Nephron progenitor cell (in vitro differentiated cells): ENCODE measurements around the gene BMP2K.

Source experiments
- DNase-seq: peaks from one replicate; pipeline ENCODE4 v3.0.0; 2021
- H3K27ac Mint-ChIP-seq: 2 replicates; pipeline ENCODE4 v1.8.0; 2021; ENCODE audit warnings: mild to moderate bottlenecking, moderate library complexity, mixed read lengths
- H3K27me3 Mint-ChIP-seq: 2 replicates; pipeline ENCODE4 v1.8.0; 2021; ENCODE audit warnings: mild to moderate bottlenecking, low read depth, mixed read lengths; ENCODE audit not compliant: poor library complexity
- H3K36me3 Mint-ChIP-seq: 2 replicates; pipeline ENCODE4 v1.8.0; 2021; ENCODE audit warnings: low read depth, mixed read lengths
- H3K4me1 Mint-ChIP-seq: 2 replicates; pipeline ENCODE4 v1.8.0; 2021; ENCODE audit warnings: mixed read lengths
- H3K4me3 Mint-ChIP-seq: 2 replicates; pipeline ENCODE4 v1.8.0; 2021; ENCODE audit warnings: mild to moderate bottlenecking, moderate library complexity, mixed read lengths
- H3K9me3 Mint-ChIP-seq: 2 replicates; pipeline ENCODE4 v1.8.0; 2021; ENCODE audit warnings: mild to moderate bottlenecking, moderate library complexity, mixed read lengths
- CTCF ChIP-seq: fragments of 200-600 bp; sonication (generic); IDR thresholded peaks from 2 replicates; pipeline ENCODE4 v1.5.0; 2021; ENCODE audit warnings: antibody characterized with exemption

BMP2K gene

GRCh38 chr4:78758085-78758484 lies 18.1 kb upstream of the BMP2K start:
- Mint-ChIP-seq H3K4me3 (no peak overlapping the region), H3K36me3 (no peaks in the 10 kb centered on the region), H3K27me3 (peaks cover 12% of the 10 kb centered on the region), H3K4me1 (no peaks in the 10 kb centered on the region), H3K9me3 (no peaks in the 10 kb centered on the region), H3K27ac (no peak overlapping the region)
- DNase-seq, result no peak
- TF ChIP-seq CTCF, result no peak

DNA sequence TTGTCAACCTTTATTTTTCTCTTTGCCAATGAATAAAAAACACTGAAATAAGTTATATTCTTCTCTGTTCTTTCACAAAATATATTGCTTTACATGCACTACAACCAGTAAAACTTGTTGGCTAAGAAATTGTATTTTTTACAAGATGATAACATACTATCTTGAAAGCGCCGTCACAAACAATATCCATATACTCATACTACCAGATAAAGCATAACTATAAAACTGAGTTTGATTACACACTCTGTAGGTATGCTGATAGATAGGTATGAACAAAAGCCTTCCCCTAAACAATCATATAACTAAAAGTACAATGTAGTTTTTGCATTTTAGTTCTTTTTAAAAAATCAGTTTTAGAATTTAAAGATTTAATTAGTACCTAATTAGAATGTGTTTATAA lies 13.6 kb upstream of the BMP2K start:
- Mint-ChIP-seq H3K27me3 (peaks cover 13% of the 10 kb centered on the region), H3K4me3 (no peak overlapping the region), H3K36me3 (no peaks in the 10 kb centered on the region), H3K9me3 (no peaks in the 10 kb centered on the region), H3K4me1 (no peaks in the 10 kb centered on the region), H3K27ac (no peak overlapping the region)
- TF ChIP-seq CTCF, result no peak
- no peak for DNase-seq

DNA sequence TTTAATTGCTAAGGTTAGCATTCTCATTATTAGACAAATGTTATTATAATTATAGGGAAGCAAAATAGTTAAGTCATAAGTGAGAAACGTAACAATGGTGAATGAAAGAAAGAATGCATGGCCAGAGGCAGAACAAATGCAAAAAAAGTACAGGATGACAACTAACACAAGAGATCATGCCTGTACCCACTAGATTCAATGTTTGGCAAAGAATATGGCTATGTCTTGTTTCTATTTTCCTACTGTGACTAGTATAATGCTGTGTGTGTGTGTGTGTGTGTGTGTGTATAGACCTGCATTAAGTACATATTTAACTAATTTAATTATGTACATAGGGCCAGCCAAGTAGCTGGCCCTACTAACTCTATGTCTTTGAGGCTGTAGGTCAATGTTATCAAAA lies 12.9 kb upstream of the BMP2K start:
- TF ChIP-seq CTCF, result no peak
- no peak overlapping the region for H3K4me3 Mint-ChIP-seq
- no peaks in the 10 kb centered on the region for H3K9me3 Mint-ChIP-seq
- H3K27me3 Mint-ChIP-seq, result peaks cover 13% of the 10 kb centered on the region
- DNase-seq, result no peak
- no peaks in the 10 kb centered on the region for H3K4me1 Mint-ChIP-seq
- no peak overlapping the region for H3K27ac Mint-ChIP-seq
- no peaks in the 10 kb centered on the region for H3K36me3 Mint-ChIP-seq

DNA sequence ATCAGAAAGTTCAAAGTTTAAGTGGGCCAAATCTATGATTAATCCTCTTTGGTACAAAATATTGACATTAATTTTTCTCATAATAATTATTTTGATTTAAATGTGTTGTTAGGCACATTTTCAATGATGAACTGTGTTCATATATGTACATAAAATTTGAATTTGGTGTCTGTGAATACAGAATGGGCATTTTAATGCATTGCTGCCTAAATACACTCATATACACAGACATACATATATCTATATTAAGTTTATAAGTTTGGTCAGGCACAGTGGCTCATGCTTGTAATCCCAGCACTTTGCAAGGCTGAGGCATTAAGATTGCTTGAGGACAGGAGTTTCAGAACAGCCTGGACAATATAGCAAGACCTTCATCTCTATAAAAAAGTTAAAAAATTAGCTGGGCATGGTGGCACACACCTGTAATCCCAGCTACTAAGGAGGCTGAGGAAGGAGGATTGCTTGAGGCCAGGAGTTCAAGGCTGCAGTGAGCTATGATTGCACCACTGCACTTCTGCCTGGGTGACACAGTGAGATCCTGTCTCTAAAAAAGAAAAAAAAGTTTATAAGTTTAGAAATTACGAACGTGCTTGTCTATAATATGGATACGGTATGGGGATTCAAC lies 12.3 kb upstream of the BMP2K start:
- no peak overlapping the region for H3K4me3 Mint-ChIP-seq
- no peaks in the 10 kb centered on the region for H3K9me3 Mint-ChIP-seq
- peaks cover 16% of the 10 kb centered on the region for H3K27me3 Mint-ChIP-seq
- TF ChIP-seq CTCF, result no peak
- DNase-seq, result no peak
- no peaks in the 10 kb centered on the region for H3K4me1 Mint-ChIP-seq
- H3K27ac Mint-ChIP-seq, result no peak overlapping the region
- H3K36me3 Mint-ChIP-seq, result no peaks in the 10 kb centered on the region

- H3K36me3 Mint-ChIP-seq, result no peaks in the 10 kb centered on the region
- TF ChIP-seq CTCF, result no peak
- H3K27ac Mint-ChIP-seq, result no peak overlapping the region
- no peak for DNase-seq
- H3K4me3 Mint-ChIP-seq, result no peak overlapping the region
- H3K27me3 Mint-ChIP-seq, result peaks cover 16% of the 10 kb centered on the region
- no peaks in the 10 kb centered on the region for H3K4me1 Mint-ChIP-seq
- no peaks in the 10 kb centered on the region for H3K9me3 Mint-ChIP-seq
Measured at GRCh38 chr4:78764498-78764961, 11.6 kb upstream of the BMP2K start.

- Mint-ChIP-seq H3K4me3 (no peak overlapping the region), H3K36me3 (no peaks in the 10 kb centered on the region), H3K4me1 (no peaks in the 10 kb centered on the region), H3K9me3 (no peaks in the 10 kb centered on the region), H3K27ac (no peak overlapping the region), H3K27me3 (peaks cover 13% of the 10 kb centered on the region)
- TF ChIP-seq CTCF, result no peak
- DNase-seq, result no peak
Measured at GRCh38 chr4:78765432-78766006, 10.6 kb upstream of the BMP2K start.
